Stimulated activated CD4-positive, alpha-beta T cell treated with anti-CD3 and anti-CD28 coated beads, Interleukin-2, amount 100 ng/mL, for 48 hours (primary cell): ENCODE data around the gene SLC51A.
"Not testable (repeated sequence)": the region's sequence is repeated elsewhere in the genome, so short reads cannot be mapped to it uniquely, and the experiment has no call there.

Source experiments
- DNase-seq, 2 donors: peaks; one replicate each; pipeline ENCODE4 v3.0.0-alpha.2; 2020

Gene SLC51A

DNA sequence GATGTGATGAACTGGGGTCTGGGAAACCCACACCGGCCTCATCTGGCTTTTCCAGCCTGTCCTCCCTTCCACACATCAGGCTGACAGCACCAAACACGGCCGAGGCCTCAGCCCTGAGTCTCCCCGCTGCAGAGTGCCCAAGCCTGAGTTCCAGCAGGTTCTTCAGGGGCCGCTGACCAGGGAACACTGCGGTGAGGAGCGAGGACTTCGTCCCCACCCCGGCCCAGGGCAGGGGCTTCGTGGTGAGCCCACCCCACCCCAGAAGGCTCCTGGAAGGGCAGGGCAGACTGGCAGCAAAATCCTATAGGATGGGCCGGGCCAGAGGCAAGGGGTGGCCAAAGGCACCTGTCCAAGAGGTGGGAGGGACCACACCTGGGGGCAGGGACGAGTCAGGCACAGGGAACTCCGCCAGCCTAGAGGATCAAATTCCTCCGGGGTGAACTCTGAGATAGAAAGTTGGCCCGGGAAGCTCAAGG, at the start of gene SLC51A:
SLC51A (plus strand) TSS at position 446 of the 476 bp plus-strand sequence. CDS start 179 bp downstream, outside the sequence.
- no peak for DNase-seq

DNA sequence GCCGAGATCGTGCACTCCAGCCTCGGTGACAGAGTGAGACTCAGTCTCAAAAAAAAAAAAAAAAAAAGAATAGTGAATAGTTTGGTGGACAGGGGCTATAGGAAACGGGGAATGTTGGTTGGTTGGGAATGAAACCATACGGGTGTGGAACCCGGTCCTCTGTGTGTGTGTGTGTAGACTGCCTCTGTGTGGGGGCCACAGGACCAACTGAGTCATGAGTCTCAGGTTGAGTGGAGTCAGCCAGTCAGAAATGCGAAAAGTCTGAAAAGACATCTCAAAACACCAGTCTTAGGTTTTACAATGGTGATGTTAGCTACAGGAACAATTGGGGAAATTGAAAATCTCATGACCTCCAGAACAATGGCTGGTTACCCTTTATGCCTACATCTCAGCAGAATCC, 49.6 kb upstream of the SLC51A start:
- no peak for DNase-seq

DNA sequence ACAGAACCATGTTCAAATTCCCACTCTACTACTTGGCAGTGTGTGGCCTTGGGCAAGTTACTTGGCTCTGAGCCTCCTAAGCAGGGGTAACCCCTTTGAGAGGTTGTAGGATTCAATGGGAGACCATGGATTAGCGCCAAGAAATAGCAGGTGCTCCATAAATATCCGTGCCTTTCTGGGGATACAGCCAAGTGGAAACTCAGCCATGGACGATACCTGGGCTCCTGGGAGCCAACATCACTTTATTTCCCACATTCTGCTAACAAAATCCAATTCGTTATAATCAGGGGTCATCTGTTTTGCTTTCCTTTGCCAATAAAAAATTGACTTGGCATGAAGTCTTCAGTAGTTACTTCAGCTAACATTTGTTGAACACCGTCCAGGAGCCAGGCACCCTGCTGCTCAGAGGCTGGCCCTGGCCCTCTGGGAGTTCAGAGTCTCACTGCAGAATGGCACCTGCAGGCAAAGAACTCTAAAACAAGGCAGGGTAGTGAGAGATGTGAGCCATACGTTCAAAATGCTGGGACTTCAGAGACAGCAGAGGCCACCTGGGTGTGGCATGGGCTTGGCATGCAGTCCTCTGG, 47.4 kb upstream of the SLC51A start:
- no peak for DNase-seq

DNA sequence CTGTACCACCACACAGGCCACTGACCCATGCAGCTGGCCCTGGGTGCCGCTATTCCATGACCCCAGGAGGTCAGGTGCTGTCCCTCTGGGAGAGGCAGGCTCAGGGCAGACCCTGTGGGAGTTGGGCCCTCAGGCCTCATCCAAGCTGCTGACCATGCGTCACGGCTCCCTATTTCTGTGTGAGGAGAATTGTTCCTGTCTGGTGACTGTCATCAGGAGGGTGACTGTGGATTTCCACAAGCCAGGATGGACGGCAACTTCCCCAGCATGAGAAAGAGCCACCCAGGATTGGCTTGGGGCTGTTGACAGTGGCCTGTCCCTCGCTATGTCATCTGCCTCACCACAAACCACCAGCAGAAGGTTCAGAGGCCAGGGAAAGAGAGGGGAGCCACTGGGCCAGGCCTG, 46.5 kb upstream of the SLC51A start:
- no peak for DNase-seq

DNA sequence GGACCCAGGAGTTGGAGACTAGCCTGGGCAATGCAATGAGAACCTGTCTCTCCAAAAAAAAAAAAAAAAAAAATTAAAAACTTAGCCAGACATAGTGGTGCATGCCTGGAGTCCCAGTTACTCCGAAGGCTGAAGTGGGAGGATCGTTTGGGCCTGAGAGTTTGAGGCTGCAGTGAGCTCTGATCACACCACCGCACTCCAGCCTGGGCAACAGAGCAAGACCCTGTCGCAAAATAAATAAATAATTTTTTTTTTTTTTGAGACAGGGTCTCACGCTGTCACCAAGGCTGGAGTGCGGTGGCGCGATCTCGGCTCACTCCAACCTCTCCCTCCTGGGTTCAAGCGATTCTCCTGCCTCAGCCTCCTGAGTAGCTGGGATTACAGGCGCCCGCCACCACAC, 46.0 kb upstream of the SLC51A start:
- DNase-seq = not testable (repeated sequence)

DNA sequence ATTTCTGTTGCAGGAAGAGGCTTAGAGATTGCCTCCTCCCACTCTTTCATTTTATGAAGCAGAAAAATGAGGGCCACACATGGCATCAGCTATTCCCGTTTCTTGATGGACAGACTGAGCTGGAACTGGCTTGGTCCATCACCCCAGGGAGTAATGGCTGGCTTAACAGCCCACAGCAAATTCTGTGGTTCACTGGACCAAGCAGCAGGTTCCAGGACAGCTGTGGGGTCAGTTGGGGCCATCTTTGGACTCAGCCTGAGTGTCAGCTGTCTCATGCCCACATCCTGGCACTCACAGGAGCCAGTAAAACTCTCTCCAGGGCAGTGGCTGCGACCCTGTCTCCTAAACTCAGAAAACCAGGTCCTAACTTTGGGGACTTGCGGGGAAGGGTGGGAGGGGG, 41.7 kb upstream of the SLC51A start:
- DNase-seq = no peak

DNA sequence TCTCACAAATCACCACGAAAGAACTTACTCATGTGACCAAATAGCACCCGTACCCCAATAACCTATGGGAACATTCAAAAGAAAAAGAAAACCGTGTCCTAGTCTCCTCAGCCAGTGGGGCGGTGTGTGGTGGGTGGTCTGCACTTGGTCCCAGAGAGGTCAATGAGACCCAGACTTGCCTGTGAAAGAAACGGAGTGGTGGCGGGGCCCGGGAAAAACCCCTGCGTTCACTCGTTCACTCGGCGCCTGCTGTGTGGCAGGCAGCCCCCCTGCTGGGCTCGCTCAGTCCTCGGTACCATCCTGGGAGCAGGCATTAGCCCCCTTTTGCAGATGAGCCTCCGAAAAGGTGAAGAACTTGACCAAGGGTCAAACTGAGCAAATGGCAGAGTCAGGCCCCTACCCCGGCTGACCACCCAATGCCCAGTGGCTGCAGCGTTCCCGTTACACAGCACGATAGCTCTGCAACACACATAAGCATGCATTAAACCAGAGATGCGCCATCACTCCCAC, 41.2 kb upstream of the SLC51A start:
- no peak for DNase-seq

DNA sequence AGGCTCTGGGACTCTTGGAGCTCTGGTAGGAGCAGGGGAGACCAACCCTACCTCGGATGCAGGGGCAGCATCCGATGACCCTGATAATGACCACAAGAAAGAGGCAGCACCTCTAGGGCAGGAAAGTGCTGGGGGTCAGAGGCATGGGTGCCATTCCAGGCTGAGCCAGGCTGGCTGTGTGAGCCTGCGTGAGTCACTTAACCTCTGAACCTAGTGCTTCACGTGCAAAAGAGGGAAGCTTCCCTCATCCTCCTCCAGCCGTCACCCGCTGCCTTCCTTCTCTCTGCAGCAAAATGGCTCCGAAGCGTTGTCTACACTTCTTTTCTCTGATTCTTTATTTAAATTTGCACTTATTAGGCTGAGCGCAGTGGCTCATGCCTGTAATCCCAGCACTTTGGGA, 40.6 kb upstream of the SLC51A start:
- no peak for DNase-seq

DNA sequence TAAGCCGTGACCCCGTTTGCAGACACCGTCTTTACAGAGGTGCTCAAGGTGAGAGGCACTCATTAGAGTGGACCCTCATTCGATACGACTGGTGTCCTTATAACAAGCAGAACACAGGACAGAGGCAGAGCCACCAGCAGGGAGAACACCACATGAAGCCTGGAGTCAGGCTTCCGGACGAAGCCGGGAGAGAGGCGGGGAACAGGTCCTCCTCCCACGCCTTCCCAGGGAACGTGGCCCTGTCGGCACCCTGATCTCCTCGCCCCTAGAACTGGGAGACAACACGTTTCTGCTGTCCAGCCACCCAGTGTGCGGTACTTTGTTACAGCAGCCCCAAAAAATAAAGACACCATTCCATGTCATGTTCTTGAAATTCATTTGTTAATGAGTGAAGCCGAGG, 38.8 kb upstream of the SLC51A start:
- no peak for DNase-seq

DNA sequence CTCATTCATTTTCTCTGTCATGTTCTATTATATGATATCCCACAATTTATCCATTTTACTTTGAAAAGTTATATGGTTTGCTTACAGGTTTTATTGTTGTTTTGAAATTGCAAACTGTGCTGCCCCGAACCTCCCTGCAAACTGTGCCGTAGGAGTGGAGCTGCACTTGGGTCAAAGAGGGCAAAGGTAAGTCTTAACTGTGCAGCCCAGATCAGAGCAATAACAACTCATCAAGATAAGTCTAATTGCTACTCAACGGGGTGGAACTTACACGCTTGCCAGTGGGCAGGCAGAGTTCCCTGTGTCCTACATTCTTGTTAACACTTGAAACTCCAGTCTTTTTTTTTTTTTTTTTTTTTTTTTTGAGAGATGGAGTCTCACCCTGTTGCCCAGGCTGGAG, 38.4 kb upstream of the SLC51A start:
- no peak for DNase-seq

DNA sequence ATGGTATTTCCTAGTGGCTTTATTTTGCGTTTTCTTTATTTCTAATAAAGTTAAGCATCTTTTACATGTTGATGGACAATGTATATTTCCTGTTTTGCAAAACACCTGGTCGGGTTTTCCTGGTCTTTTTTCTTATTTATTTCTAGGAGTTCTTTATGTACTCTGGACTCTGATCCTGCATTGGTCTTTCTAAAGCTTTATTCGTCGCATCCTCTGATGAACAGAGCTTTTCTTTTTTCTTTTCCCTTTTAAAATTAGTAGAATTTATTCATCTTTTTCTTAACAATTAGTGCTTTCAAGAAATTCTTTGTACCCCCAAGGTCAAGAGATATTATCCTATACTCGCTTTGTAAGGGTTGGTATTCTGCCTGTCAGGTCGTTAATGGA, 37.3 kb upstream of the SLC51A start:
- DNase-seq = no peak

DNA sequence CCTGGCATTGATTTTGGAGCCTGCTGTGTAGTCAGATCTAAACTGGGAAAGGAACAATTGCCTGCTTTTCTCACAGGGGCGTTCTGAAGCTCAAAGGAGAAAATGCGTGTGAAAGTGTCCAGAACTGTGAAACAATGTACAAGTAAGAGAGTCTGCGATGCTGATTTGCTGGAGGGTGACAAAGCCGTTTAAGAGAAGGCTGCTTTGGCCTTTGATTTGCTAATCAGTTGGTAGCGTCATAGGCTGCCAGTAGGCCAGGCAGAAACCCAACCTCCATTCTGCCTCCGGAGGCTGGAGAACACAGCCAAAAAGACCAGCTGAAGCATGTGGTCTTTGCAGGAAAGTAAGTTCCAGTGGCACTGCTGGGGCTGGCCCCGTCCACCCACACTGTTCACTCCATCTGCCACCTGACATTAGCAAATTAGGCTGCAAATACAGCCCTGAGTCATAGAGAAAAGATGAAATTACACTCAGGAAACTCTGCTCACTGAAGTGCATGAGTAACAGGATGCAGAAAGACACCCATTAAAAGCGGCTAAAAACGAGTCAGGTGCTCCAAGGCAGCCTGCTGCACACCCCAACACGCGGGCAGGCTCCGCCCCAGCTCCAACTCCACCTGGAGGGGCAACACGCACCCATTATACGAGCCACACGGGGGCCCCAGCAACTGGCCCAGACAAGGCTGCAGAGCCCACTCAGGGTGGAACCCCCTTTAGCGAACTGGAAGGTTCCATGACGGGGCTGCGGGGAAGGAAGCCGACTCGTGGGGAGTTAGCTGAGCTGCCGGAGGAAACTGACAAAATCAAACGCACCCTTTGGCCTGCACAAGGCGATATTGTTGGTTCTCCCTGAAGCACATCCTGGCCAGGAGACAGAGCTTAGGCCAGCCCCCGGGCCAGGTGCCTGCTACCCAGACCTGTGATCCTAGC, 36.7 kb upstream of the SLC51A start:
- DNase-seq = peak; percentile 66 to 70

DNA sequence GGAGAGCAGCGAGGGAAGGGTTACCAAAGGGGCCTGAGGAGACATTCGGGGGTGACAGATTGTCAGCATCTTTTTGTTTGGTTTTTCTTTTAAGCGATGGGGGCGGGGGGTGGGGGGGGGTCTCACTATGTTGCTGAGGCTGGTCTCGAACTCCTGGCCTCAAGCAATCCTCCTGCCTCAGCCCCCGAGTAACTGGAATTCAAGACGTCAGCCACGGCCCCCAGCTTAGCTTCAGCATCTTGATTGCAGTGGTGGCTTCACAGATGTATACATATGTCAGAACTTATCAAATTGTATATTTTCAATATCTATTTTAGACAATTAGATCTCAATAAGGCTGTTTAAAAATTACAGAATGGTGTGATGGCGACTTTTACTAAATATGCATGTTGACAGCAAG, 36.0 kb upstream of the SLC51A start:
- DNase-seq = no peak

DNA sequence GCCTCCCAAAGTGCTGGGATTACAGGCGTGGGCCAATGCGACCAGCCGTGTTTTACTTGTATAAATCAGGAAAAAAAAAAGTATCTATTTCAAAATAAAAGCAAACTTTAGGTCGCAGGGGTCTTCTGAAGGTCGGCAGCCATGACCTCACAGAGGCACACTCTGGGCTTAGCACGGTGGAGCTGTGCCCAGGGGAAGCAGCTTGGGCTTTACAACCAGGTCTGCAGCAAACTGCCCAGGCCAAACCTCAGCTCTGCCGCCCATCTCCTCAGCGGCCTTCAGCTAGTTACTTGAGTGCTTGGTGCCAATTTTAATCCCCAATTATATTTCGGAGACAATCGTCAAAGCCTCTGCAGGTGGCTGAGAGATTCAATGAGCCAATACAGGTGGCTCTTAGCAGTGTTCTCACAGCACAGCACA, 35.2 kb upstream of the SLC51A start:
- DNase-seq = no peak

DNA sequence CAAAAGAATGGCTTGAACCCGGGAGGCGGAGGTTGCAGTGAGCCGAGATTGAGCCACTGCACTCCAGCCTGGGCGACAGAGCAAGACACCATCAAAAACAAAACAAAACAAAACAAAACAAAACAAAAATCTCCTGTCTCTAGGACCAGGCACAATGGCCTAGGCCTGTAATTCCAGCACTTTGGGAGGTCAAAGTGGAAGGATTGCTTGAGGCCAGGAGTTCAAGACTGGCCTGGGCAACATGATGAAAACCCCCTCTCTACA, 32.2 kb upstream of the SLC51A start:
- not testable (repeated sequence) for DNase-seq

DNA sequence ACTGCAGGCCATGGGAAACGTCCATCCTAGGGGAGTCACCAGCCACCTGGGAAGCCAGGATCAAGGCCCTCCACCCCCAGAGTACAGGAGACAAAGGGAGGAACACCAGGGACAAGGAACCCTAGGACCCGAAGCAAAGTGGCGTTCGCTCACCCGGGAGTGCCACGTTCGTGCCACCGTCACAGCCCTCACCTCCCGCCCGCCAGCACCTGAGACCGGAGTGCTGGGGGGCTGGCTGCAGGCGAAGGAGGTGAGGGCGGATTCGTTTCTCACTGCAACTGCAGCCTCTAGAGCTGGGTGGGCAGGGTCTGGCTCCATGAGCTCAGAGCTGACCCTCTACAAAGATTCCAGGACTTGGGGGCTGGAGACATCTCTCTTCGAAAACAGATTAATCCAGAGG, 31.5 kb upstream of the SLC51A start:
- no peak for DNase-seq

DNA sequence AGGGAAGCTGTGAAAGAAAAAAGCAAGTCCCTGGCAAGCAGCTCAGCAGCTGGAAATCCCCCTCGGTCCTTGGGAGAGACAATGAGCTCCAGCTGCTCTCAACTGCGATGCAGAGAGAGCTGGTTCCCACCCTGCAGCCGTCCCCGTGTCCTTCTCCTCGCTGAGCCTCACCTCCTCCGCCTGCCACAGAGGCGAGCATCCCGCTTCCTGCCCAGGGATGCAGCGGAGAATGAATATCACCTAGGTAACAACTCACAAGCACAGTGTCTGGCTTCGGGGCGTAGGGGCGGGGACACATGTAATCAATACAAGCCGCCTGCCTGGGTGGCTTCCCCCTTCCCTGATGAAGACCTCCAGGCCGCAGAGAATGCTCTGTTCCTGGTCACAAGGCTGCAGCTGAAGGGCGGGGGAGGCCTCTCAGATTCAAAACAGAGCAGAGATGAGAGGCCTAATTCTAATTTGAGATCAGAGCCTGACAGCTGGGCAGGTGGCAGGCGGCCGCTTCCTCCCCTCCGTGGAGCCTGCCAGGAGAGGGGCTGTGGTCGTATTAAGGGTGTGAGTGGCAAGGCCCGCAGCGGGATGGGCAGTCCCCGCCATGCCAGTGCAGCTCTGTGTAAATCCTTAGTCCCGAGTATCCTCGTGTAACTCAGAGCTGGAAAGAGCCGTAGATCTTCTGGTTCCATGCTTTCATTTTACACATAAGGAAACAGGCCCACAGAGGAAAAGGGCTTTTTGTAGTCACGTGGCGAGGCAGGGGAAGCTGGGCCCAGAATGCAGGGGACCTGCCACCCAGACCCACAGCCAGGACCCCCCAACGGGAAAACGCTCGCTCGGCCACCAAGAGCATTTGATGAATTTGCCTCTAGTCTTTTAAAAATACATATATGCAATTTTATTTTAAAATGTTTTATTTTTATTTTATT, 29.4 kb upstream of the SLC51A start:
- DNase-seq = no peak

DNA sequence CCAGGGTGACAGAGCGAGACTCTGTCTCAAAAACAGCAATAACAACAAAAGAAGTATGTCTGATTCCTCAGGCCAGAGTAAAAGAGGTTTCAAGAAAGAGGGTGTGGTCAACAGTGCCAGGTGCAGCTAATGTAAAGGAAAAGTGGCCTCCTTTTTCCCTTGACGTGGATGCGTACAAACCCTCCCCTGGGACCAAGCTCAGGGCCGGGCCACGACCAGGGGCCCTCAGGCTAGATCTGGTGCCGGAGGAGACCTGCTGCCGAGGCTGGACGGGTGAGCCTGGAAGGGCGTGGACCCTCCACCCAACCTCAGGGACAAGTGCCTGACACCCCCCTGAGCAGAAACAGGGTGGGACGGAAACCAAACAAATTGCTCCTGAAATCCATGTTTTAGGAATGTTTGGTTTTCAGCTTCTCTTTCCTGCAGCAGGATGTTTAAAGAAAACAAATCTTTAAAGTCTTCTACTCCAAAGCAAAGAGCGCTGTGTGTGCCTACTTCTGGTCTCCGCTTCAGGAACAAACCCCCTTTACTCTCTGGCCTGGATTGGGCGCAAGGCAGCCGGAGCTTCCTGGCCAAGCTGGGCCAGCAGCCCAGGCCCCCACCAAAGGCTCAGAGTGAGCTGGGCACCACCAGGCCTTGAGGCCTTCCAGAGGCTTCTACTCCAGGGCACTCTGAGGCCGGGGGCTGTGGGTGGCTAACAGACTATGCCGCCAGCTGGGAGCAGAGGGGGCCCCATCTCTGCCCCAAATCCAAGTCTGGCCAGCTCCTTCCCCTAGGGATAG, 26.6 kb upstream of the SLC51A start:
- no peak for DNase-seq

DNA sequence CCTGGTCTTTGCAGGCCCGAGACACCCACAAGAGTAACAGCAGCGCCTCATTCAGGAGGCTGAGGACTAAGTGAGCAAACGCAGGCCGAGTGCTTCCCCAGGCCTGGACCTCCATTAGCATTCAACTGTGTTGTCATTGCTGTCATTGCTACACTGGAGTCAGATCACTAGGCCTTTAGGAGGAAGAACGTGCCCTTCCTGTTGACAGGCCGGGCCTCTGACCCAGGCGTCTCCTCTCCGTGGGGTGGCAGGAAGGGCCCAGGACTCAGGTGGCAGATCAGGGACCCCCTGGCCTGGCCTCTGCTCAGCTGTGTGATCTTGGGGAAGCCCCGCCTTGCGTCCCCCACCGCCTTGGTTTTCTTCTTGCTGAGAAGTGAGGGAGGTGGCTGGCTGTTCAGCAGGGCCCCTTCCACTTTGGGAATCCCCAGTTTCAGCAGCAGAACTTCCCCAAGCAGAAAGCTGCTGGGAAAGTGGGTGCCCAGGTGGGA, 24.3 kb upstream of the SLC51A start:
- peak; percentile 19 to 23 for DNase-seq

DNA sequence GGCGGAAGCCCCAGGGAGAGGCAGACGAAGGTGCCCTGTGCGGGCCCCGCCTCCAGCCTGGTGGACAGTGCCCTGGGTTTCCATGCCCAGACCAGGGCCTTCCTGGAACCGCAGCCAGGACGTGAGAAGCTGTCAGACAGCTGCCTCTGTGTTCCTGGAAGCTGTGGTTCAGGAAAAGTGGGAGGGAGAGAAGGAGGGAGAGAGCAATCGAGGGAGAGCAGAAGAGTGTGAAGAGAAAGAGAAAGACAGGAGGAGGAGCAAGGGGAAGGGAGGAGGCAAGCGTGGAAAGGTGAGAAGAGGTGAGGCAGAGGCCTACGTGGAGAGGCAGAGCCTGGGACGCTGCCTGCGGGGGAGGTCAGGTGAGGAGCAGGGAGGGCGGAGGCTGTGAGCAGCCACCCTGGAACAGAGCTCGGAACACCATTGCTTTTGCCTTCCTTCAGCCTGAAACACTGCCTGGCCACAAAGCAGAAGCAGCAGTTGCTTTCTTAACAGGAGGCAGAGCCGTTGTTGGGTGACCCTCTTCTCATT, 23.7 kb upstream of the SLC51A start:
- DNase-seq = peak in 1 of 2 donors; percentile 18

DNA sequence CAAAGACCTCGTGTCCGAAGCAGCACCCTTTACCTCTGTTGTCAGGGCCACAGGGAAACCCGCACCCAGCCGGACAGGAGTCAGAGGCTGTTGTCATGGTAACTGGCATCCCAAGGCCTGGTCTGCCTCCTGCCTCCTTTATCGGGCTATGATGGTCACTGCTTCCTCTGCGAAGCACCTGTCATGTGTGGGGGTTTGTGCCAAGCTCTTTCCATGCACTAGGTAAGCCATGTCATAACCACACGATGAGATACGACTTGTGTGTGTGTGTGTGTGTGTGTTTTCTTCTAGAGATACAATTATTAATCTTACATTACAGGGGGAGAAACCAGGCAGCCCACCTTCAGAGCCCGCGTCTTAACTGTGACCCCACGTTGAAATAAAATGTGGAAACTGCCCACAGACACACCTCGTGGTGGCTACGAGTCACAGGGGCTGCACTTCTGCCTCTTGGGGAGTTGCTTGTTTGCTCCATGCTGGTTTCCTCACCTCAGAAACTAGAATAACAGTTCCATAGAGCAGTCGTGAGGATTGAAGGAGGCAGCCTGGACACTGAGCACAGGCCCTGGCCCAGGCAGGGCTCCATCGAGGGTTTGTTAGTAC, 23.1 kb upstream of the SLC51A start:
- DNase-seq = no peak
